HG02623 (cell line): ENCODE measurements around the gene S100A6.
"Not testable (repeated sequence)": the region's sequence is repeated elsewhere in the genome, so short reads cannot be mapped to it uniquely, and the experiment has no call there.

Experiments used
- ATAC-seq: cut with Tn5 transposase; IDR thresholded peaks from one replicate; pipeline ENCODE4 v1.9.1; 2021; ENCODE audit warnings: moderate library complexity; ENCODE audit not compliant: unreplicated experiment

Gene S100A6

GRCh38 chr1:153565529-153566374 lies 30.0 kb upstream of the S100A6 start, which contains the start of gene S100A2:
Gene S100A2, minus strand, starts transcription at chr1:153565844. Its CDS starts 1,967 bp downstream, at chr1:153563877.
- ATAC-seq = no peak

GRCh38 chr1:153563991-153564390 lies 28.2 kb upstream of the S100A6 start:
- ATAC-seq = no peak

- ATAC-seq = no peak
Measured at GRCh38 chr1:153563483-153563901, 27.7 kb upstream of the S100A6 start.

- ATAC-seq = not testable (repeated sequence)
Measured at GRCh38 chr1:153562021-153562420, 26.2 kb upstream of the S100A6 start.

GRCh38 chr1:153561466-153561985 lies 25.7 kb upstream of the S100A6 start:
- ATAC-seq = no peak

GRCh38 chr1:153560771-153561465 lies 25.1 kb upstream of the S100A6 start:
- ATAC-seq = no peak

GRCh38 chr1:153560241-153560640 lies 24.4 kb upstream of the S100A6 start:
- ATAC-seq = no peak

- ATAC-seq = no peak
Measured at GRCh38 chr1:153557877-153558276, 22.1 kb upstream of the S100A6 start.

- no peak for ATAC-seq
Measured at GRCh38 chr1:153556348-153556747, 20.6 kb upstream of the S100A6 start.

- ATAC-seq = no peak
Measured at GRCh38 chr1:153553830-153554541, 18.2 kb upstream of the S100A6 start.

- ATAC-seq = no peak
Measured at GRCh38 chr1:153553096-153553495, 17.3 kb upstream of the S100A6 start.

GRCh38 chr1:153552335-153552734 lies 16.5 kb upstream of the S100A6 start:
- ATAC-seq = no peak

GRCh38 chr1:153550827-153551500 lies 15.2 kb upstream of the S100A6 start:
- no peak for ATAC-seq

- no peak for ATAC-seq
Measured at GRCh38 chr1:153550398-153550758, 14.6 kb upstream of the S100A6 start.

GRCh38 chr1:153549741-153550397 lies 14.1 kb upstream of the S100A6 start:
- no peak for ATAC-seq

- no peak for ATAC-seq
Measured at GRCh38 chr1:153548722-153549688, 13.2 kb upstream of the S100A6 start, which contains the start of gene S100A3. Gene S100A3, minus strand, starts transcription at chr1:153549258. Its CDS starts 773 bp downstream, at chr1:153548485.

- no peak for ATAC-seq
Measured at GRCh38 chr1:153547560-153548551, 12.1 kb upstream of the S100A6 start.
